ENCODE results near the gene CEP85L. TPM values are rescaled to one million over a fixed set of nuclear protein-coding genes. Genes with fewer than 3 reads are reported as not detected.

CEP85L gene
- total RNA-seq, 1 donor from 2014 or later: 51.5 TPM

DNA sequence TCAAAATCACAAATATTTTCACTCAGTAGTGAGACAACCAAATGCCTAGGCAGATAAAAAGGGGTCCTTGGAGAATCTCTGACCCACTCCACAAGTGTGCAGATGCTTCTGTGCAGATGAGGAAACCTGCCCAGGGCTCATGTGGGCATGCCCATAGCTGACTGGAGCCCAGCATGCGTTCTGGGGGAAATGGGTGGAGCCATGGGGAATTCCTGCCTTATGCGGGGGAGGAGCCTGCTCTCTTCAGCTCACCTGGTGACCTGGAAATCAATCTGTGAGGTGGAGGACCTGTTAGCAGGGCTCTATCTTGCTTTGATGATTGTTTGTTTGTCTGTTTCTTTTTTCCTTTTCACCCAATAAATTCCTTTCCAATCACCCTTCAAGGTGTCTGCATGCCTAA lies 126.7 kb downstream of the CEP85L start:
- DNase-seq: no peak
- Mint-ChIP-seq H3K27ac (ENCODE audit: unreplicated experiment) (no peak overlapping the region), H3K9me3 (ENCODE audit: unreplicated experiment) (peaks cover 1% of the 10 kb centered on the region), H3K36me3 (ENCODE audit: unreplicated experiment) (no peaks in the 10 kb centered on the region), H3K4me1 (ENCODE audit: low read depth, unreplicated experiment) (no peaks in the 10 kb centered on the region), H3K27me3 (ENCODE audit: unreplicated experiment) (no peaks in the 10 kb centered on the region), H3K4me3 (ENCODE audit: unreplicated experiment) (no peak overlapping the region)
- TF ChIP-seq, protein P1, sequence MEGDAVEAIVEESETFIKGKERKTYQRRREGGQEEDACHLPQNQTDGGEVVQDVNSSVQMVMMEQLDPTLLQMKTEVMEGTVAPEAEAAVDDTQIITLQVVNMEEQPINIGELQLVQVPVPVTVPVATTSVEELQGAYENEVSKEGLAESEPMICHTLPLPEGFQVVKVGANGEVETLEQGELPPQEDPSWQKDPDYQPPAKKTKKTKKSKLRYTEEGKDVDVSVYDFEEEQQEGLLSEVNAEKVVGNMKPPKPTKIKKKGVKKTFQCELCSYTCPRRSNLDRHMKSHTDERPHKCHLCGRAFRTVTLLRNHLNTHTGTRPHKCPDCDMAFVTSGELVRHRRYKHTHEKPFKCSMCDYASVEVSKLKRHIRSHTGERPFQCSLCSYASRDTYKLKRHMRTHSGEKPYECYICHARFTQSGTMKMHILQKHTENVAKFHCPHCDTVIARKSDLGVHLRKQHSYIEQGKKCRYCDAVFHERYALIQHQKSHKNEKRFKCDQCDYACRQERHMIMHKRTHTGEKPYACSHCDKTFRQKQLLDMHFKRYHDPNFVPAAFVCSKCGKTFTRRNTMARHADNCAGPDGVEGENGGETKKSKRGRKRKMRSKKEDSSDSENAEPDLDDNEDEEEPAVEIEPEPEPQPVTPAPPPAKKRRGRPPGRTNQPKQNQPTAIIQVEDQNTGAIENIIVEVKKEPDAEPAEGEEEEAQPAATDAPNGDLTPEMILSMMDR (IDR thresholded peaks at IDR 0.05; ENCODE audit: partially characterized antibody, unreplicated experiment): no peak

DNA sequence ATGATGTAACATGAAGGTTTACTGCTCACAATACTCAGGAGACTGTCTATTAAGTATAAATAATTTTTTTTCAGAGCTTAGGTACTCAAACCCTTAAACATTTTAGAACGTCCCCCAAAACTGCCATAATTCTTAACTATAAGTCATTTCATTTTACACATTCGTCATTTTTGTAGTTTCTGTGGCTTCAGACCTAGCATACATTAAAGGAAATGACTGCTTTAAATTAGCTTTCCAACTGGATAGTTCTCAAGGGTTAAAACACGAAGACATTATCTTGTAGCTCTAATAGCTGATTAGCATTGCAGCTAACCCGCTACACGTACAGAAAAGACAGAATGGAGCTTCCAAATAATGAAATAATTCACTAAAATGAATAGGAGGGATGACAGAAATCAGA lies 128.2 kb downstream of the CEP85L start:
- Mint-ChIP-seq H3K36me3 (ENCODE audit: unreplicated experiment) (no peaks in the 10 kb centered on the region), H3K9me3 (ENCODE audit: unreplicated experiment) (peaks cover 1% of the 10 kb centered on the region), H3K4me3 (ENCODE audit: unreplicated experiment) (no peak overlapping the region), H3K4me1 (ENCODE audit: low read depth, unreplicated experiment) (no peaks in the 10 kb centered on the region), H3K27ac (ENCODE audit: unreplicated experiment) (no peak overlapping the region), H3K27me3 (ENCODE audit: unreplicated experiment) (no peaks in the 10 kb centered on the region)
- no peak for DNase-seq
- TF ChIP-seq, protein P1 (IDR thresholded peaks at IDR 0.05; ENCODE audit: partially characterized antibody, unreplicated experiment): no peak

DNA sequence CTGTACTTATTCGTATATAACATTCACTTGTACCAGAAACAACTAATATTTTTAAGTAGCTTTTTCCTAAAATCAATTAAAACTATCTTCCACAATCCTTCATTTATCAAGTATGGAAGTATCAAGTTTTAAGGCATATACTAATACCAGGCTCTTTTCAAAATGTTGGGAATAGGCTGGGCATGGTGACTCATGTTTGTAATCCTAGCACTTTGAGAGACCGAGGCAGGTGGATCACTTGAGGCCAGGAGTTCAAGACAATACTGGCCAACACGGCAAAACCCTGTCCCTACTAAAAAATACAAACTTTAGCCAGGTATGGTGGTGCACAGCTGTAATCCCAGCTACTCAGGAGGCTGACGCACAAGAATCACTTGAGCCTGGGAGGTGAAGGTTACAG lies 129.0 kb downstream of the CEP85L start:
- Mint-ChIP-seq H3K27me3 (ENCODE audit: unreplicated experiment) (no peaks in the 10 kb centered on the region), H3K9me3 (ENCODE audit: unreplicated experiment) (peaks cover 1% of the 10 kb centered on the region), H3K4me3 (ENCODE audit: unreplicated experiment) (no peak overlapping the region), H3K4me1 (ENCODE audit: low read depth, unreplicated experiment) (no peaks in the 10 kb centered on the region), H3K27ac (ENCODE audit: unreplicated experiment) (no peak overlapping the region), H3K36me3 (ENCODE audit: unreplicated experiment) (peaks cover 3% of the 10 kb centered on the region)
- TF ChIP-seq, protein P1 (IDR thresholded peaks at IDR 0.05; ENCODE audit: partially characterized antibody, unreplicated experiment): no peak
- DNase-seq: no peak

DNA sequence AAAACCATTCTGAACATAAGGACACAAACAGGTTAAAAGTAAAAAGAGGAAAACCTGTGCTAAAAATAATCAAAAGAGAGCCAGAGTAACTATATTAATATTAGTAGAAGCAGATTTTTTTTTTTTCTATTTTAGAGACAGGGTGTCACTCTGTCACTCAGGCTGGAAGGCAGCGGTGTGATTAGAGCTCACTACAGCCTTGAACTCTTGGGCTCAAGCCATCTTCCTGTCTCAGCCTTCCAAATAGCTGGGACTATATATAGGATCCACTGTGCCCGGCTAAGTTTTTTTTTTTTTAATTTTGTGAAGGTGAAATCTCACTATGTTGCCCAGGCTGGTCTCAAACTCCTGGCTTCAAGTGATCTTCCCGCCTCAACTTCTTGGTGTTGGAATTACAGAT lies 136.7 kb downstream of the CEP85L start:
- Mint-ChIP-seq H3K9me3 (ENCODE audit: unreplicated experiment) (no peaks in the 10 kb centered on the region), H3K4me1 (ENCODE audit: low read depth, unreplicated experiment) (peaks cover 2% of the 10 kb centered on the region), H3K4me3 (ENCODE audit: unreplicated experiment) (no peak overlapping the region), H3K36me3 (ENCODE audit: unreplicated experiment) (peaks cover 4% of the 10 kb centered on the region), H3K27ac (ENCODE audit: unreplicated experiment) (no peak overlapping the region), H3K27me3 (ENCODE audit: unreplicated experiment) (no peaks in the 10 kb centered on the region)
- TF ChIP-seq, protein P1 (IDR thresholded peaks at IDR 0.05; ENCODE audit: partially characterized antibody, unreplicated experiment): no peak
- DNase-seq: no peak

DNA sequence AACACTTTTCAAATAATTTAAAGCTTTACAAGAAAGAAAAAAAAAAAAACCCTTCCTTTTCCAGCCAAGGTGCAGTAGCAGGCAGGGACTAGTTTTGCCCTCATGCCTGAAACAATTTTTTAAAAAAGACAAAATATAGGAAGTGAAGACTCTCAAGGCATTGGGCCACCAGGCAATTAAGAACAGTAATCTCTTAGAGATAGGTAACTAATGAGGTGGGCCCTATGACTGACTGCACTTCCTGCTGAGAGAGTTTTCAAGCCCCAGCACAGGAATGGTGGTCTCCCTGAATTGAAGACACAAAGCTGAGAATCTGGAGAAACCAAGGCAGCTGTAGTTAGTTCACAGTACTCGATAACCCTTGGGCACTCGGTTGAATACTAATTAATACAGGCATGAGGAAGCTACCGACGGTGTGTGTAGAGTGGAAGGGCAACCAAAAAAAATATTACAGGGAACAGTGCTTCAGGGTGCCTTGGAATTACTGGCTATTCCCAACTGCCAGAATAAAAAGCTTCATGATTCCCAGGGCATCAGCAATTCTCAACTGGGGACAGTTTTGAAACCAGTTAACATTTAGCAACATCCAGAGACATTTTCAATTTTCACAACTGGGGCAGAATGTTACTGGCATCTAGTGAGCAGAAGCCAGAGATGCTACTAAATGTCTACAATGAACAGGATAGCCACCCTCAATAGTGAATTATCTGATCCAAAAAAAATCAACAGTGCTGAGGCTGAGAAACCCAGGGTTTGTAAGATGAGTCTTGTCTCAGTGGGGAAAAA lies 139.3 kb downstream of the CEP85L start:
- Mint-ChIP-seq H3K27me3 (ENCODE audit: unreplicated experiment) (no peaks in the 10 kb centered on the region), H3K27ac (ENCODE audit: unreplicated experiment) (no peak overlapping the region), H3K4me1 (ENCODE audit: low read depth, unreplicated experiment) (peaks cover 2% of the 10 kb centered on the region), H3K4me3 (ENCODE audit: unreplicated experiment) (no peak overlapping the region), H3K36me3 (ENCODE audit: unreplicated experiment) (no peaks in the 10 kb centered on the region), H3K9me3 (ENCODE audit: unreplicated experiment) (no peaks in the 10 kb centered on the region)
- TF ChIP-seq, protein P1 (IDR thresholded peaks at IDR 0.05; ENCODE audit: partially characterized antibody, unreplicated experiment): no peak
- DNase-seq: no peak

Measured in glutamatergic neuron (in vitro differentiated cells).